HG03108 (cell line): ENCODE data around the gene GRIA3.
"Not testable (repeated sequence)": the region's sequence is repeated elsewhere in the genome, so short reads cannot be mapped to it uniquely, and the experiment has no call there.

Experiments
- ATAC-seq: cut with Tn5 transposase; IDR thresholded peaks from one replicate; pipeline ENCODE4 v1.9.1; 2021; ENCODE audit warnings: moderate library complexity; ENCODE audit not compliant: unreplicated experiment

Gene GRIA3

DNA sequence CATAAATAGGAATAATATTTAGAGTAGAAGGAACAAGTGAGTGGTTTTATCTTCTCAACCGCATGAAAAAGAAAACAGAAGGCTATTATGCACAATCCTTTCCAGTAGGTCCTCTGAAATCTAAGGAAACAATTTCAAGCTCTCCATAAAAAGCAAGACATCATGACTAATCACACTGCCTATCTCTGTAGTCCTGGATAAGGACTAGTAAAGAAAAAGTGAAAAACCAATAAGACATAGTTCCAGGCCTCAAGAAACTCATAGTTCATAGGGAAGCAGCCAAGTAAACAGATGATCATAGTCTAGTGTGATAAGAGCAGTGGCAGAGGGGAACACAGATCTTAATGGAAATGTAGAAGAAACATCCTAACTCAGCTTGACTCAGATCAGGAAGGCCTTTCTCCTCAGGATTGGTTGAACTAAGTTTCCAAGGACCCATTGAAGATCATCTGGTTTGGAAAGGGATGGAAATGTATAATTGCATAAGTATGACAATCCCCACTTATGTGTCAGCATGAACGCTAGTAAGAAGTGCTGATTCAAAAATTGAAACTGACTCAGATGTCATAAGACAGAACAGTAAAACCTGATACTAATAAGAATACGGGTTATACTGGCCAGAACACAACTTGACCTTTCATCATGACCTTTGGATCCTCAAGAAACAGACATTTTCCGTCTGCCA, 155.3 kb downstream of the GRIA3 start:
- peak; percentile 57 for ATAC-seq

DNA sequence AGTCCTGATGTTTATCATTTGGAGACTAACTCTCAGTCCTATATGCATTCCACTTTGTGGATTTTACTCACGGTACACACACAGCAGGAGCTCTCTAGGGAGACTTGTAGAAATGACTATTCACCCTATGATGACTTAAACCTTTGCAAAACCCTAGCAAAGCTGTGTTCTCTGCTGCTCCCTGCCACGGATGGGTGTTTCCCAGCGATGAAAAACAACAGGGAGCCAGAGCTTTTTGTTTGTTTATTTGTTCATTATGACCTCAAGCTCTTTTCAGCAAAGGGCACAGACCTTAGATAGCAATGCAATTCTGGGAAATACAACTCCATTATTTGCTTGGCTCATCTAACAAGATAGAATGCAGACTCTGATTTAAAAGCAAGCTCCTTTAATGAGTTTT, 156.6 kb downstream of the GRIA3 start:
- no peak for ATAC-seq

DNA sequence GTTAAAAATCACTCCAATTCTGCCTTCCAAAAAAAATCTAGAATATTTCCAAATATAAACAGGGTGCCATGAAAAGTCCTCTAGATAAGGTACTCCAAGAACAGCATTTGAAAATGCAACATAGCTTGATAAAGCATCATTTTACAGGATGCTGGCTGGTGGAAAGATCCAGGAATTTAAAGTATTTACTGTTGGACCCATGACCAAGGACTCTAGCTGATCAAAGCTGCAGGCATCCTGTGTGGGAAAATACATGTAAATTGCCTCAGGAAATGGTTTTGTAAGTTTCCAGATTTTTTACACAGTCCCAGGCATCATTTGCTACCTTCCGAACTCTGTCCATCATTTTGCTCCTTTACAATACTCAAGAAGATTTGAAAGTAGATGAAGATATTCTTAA, 164.4 kb downstream of the GRIA3 start:
- ATAC-seq: no peak

DNA sequence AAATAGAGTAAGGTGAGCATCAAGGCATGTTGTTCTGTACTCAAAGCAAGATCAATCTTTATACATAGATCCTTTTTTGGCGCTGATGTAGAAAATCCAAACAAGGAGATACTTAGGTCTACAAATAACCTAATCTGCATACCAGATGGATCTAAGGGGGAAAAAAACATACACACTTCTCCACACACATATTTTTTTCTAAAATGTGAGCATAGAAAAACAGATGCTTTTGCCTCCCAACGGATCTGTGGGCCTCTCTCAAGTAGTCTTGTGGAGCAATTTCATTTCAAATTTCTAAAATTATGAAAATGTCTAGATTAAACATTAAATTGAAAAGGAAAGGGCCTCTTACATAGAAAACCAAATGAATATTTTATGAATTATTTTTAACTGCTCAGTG, 166.1 kb downstream of the GRIA3 start:
- ATAC-seq: no peak

- peak; percentile 96 for ATAC-seq
These were observed 173.9 kb downstream of the GRIA3 start for GRCh38 chrX:123357941-123358340.

DNA sequence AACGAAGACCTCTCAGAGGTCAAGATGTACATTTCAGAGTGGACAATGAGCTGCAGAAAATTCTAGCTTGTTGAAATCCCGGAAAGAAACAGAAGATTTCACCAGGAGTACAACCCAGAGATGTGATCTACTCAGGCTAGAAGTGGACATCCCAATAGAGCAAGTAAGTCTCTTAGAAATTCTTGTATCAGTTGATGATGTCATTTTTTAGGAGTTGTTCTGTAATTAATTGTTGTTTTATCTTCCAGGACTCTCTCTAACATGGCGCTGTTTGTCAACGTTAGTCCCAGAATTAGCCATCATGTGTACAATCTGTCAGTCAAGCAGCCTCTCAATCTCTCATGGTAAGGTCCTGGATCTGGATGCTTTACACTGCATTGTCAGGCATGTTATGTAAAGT, 174.4 kb downstream of the GRIA3 start:
- ATAC-seq: no peak

GRCh38 chrX:123361371-123361770, 177.3 kb downstream of the GRIA3 start:
- no peak for ATAC-seq

DNA sequence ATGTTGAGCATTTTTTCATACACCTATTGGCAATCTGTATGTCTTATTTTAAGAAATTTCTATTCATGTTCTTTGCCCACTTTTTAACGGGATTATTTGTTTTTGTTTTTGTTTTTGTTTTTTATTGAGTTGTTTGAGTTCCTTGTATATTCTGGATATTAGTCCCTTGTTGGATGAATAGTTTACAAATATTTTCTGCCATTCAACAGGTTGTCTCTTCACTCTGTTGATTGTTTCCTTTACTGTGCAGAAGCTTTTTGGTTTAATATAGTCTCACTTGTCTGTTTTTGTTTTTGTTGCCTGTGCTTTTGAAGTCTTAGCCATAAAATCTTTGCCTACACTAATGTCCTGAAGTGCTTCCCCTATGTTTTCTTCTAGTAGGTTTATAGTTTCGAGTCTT, 202.1 kb downstream of the GRIA3 start:
- not testable (repeated sequence) for ATAC-seq

- ATAC-seq: no peak
These were observed 208.8 kb downstream of the GRIA3 start for GRCh38 chrX:123392921-123393320.

DNA sequence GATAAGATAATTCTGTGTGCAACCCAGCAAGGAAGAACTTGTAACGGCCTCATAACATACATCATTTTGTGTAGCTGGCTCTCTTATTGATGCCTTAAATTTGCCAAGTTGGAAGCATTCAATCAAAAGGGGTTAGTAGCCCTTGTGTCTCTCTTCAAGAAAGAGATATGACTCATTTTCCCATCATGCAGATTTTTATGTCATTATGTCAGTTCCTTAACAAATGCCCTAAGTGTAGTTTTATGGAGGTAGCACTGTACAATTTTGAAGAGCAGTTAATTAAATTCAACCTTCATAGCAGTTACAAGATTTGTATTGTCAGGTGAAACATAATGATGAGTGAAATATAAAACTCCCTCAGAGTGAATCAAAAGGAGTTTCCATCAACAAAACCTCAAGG, 215.6 kb downstream of the GRIA3 start:
- no peak for ATAC-seq

DNA sequence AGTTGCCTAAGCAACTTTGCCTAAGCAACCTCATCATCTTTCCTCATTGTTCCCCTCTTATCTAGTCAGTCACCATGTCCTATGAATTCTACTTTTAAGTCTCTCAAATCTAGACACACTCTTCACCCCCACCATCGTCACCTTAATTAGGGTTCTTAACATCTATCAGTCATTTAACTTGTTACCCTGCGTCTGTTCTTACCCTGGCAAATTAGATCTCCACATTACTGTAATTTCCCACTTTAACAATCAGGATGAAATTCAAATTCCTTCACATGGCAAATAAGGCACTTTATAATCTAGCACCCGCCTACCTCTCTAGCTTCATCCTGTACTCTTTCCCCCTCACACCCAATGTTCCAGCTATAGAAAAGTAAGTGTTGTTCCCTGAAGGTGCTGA, 221.2 kb downstream of the GRIA3 start:
- no peak for ATAC-seq

GRCh38 chrX:123408821-123409737, 225.0 kb downstream of the GRIA3 start:
- ATAC-seq: no peak

DNA sequence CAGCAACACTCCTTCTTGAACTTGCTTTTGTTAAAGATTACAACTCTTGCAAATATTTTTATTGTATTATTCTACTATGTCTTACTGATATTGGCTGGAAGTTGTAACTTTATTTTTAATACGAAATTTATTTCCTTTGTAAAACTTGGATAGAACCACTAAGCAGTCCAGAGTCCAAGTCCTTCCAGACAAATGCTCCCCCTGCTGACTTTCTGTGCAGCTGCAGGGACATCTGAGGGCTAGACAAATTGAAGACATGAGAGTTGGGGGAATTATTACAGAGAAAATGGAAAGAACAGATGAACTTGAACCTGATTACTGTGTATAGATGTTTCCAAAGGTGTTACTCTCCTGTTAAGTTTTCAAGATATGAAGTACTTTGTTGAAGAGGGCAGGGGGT, 238.8 kb downstream of the GRIA3 start:
- no peak for ATAC-seq

DNA sequence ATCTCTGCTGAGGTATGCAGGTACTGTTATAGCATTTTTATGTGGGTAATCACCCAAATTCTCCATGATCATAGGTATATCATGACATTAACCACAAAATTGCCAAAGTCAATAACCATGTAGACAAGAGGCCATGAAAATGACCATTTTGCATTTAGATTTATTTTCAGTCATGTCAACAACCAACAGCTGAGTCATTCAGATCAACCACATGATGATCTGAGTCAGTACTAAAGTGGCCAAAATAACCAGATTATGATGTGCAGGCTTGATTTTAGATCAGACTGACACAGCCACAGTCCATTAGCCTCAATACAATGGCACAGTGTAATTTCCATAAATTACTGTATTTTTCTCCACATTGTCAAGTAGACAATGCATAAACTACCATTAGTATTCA, 240.5 kb downstream of the GRIA3 start:
- peak; percentile 83 for ATAC-seq

DNA sequence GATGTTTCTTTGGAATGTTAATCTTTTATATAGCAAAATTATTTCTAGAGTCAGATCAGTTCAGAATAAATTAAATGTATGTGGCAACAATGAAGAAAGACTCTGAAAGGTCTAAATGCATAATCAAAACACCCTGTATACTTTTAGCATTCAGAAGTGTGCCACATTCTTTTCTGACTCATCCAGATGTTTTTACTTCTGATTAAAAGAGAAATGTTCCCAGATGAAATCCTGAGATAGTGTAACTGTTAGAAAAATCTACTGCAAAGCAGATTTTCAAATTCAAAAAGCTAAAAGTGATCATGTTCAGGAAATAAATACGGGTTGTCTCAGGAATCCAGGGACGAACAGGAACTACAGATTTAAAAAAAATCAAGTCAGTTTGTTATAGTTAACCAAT, 241.4 kb downstream of the GRIA3 start:
- ATAC-seq: no peak

DNA sequence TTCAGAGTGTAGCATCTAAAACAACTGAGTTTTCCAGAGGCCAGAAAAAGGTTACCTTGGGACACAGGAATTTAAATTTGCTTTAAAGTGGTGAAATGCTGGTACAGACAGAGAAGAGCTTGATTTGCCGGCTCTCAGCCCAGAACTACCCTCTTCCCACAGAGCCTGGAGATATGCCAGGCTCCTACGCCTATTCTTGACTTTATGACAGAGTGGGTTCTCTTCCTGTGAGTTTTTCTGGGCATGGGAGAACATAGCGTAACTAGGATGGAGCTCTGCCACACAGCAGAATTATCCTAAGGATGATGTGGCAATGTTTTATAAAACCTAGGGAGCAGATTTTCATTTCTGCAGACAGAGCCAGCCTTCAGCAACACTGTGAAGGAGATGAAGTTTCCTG, 241.8 kb downstream of the GRIA3 start:
- no peak for ATAC-seq

DNA sequence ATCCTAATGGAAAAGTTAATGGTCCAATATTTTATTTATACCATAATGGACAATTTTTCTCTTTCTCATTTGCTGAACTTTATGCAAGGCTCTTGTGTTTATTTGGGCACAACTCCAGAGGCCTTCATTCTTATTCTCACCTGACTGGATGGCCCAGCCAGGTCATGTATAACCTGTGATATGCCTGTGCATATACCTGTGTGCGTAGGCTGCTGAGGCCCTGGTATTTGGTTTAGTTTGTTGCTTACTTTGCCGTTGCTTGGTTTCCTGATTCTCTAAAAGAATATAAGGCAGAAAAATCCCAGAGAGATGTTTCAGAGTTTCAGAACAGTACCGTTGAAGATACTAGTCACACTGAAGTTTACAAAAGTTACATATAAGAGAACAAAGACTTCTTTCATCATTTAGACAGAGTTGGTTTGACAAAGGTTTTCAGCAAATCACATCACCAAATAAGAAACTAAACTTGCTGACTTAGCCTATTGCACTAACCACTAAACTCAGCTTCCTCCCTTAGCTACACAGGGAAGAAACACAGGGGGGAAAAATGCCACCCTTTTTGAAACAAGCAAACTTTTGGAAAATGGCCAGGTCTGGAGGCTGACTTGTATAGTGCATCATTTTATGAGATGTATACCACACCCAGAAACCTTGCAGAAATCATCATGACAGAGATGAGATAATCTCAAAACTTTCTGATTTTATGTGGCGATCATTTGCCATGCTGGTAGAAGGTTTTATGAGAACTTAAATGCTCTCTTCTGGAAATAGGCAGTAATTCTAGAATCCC, 248.5 kb downstream of the GRIA3 start:
- ATAC-seq: no peak

DNA sequence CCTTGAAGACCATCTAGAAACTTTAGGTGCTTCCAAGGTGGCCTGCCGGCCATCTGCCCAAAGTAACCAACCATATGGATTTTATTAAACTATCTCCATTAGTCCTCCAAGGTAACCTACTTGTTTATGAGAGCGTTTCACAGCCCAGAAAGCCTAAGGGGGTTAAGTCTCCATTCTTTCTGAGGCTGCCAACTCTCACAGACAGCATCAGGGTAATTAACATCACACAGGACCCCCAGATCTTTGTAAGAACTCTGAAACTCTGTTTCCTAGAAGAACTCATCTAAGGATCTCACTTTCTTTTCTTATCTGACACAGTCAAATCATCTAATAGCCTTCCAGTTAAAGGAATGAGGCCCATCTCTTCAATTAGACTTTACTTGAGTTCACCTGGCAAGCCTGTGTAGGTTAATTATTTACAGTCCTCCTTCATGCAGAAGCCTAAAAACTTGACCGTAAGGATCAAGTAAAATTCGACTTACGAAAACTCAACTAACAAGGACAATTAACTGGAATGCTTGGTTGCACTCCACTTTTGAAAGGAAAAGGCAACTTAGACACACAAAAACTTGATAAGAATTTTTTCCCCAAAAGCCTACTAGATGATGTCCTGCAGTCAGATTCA, 252.5 kb downstream of the GRIA3 start:
- no peak for ATAC-seq

DNA sequence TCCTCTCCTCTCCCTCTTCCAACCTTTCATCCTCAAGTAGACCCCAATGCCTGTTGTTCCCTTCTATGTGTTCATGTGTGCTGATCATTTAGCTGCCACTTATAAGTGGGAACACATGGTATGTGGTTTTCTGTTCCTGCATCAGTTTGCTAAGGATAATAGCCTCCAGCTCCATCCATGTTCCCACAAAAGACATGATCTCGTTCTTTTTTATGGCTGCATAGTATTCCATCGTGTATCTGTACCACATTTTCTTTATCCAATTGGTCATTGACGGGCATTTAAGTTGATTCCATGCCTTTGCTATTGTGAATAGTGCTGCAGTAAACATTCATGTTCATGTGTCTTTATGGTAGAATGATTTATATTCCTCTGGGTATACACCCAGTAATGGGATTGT, 255.8 kb downstream of the GRIA3 start:
- ATAC-seq: not testable (repeated sequence)

DNA sequence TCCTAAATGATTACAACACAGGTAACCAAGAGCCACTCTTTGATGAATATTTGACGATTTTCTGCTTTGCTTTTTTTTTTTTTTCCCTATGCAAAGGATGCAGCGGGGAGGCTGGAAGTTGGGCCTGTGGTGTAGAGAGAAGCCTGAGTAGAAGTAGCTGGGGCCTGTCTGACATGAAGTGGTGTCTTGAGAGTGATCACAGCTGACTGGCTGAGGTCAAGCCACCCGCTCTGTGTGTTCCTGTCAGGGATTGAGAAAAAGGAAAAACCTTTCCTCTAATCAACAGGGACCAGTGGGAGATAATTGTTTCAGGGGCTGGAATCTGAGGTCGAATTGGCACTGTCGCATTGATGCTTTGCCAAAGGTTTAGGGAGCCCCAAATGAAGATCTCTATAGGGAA, 258.7 kb downstream of the GRIA3 start:
- ATAC-seq: no peak

- ATAC-seq: no peak
These were observed 263.4 kb downstream of the GRIA3 start for GRCh38 chrX:123447506-123447905.
